ENCODE results near the gene DYNC1LI2.
A peak's percentile ranks its signal among the peaks of the same experiment; 100 is the strongest.
"Not testable (repeated sequence)": the region's sequence is repeated elsewhere in the genome, so short reads cannot be mapped to it uniquely, and the experiment has no call there.

The DYNC1LI2 gene

GRCh38 chr16:66751303-66751991 is at the start of gene DYNC1LI2:
Gene DYNC1LI2 (minus strand): TSS chr16:66751609. CDS start chr16:66751591, 18 bp downstream.
- DNase-seq (ENCODE audit: low read depth in 3 of 3): peak; percentile 61 to 69 (median 69)

GRCh38 chr16:66800856-66801255 is 49.4 kb upstream of the DYNC1LI2 start:
- no peak for DNase-seq (ENCODE audit: low read depth in 3 of 3)

- no peak for DNase-seq (ENCODE audit: low read depth in 3 of 3)
Observed at GRCh38 chr16:66798161-66798560, 46.8 kb upstream of the DYNC1LI2 start.

- not testable (repeated sequence) for DNase-seq (ENCODE audit: low read depth in 3 of 3)
Observed at GRCh38 chr16:66793984-66794383, 42.6 kb upstream of the DYNC1LI2 start.

GRCh38 chr16:66790130-66790733 is 38.8 kb upstream of the DYNC1LI2 start:
- no peak for DNase-seq (ENCODE audit: low read depth in 3 of 3)

- no peak for DNase-seq (ENCODE audit: low read depth in 3 of 3)
Observed at GRCh38 chr16:66787427-66787826, 36.0 kb upstream of the DYNC1LI2 start.

- DNase-seq (ENCODE audit: low read depth in 3 of 3): no peak
Observed at GRCh38 chr16:66786551-66786950, 35.1 kb upstream of the DYNC1LI2 start.

- DNase-seq (ENCODE audit: low read depth in 3 of 3): no peak
Observed at GRCh38 chr16:66776457-66776856, 25.0 kb upstream of the DYNC1LI2 start.

- DNase-seq (ENCODE audit: low read depth in 3 of 3): no peak
Observed at GRCh38 chr16:66774981-66775380, 23.6 kb upstream of the DYNC1LI2 start.

- DNase-seq (ENCODE audit: low read depth in 3 of 3): no peak
Observed at GRCh38 chr16:66758086-66758485, 6.7 kb upstream of the DYNC1LI2 start.

- DNase-seq (ENCODE audit: low read depth in 3 of 3): no peak
Observed at GRCh38 chr16:66754819-66755218, 3.4 kb upstream of the DYNC1LI2 start.

GRCh38 chr16:66754211-66754610 is 2.8 kb upstream of the DYNC1LI2 start:
- DNase-seq (ENCODE audit: low read depth in 3 of 3): no peak

GRCh38 chr16:66752958-66753357 is 1.5 kb upstream of the DYNC1LI2 start:
- DNase-seq (ENCODE audit: low read depth in 3 of 3): no peak

- no peak for DNase-seq (ENCODE audit: low read depth in 3 of 3)
Observed at GRCh38 chr16:66752379-66752778, 970 bp upstream of the DYNC1LI2 start.

- no peak for DNase-seq (ENCODE audit: low read depth in 3 of 3)
Observed at GRCh38 chr16:66751992-66752322, 548 bp upstream of the DYNC1LI2 start.

GRCh38 chr16:66751053-66751302 is 431 bp downstream of the DYNC1LI2 start:
- DNase-seq (ENCODE audit: low read depth in 3 of 3): no peak

GRCh38 chr16:66750279-66751052 is 943 bp downstream of the DYNC1LI2 start:
- DNase-seq (ENCODE audit: low read depth in 3 of 3): no peak

- DNase-seq (ENCODE audit: low read depth in 3 of 3): no peak
Observed at GRCh38 chr16:66746682-66747081, 4.7 kb downstream of the DYNC1LI2 start.

GRCh38 chr16:66746048-66746447 is 5.4 kb downstream of the DYNC1LI2 start:
- no peak for DNase-seq (ENCODE audit: low read depth in 3 of 3)

- DNase-seq (ENCODE audit: low read depth in 3 of 3): no peak
Observed at GRCh38 chr16:66741950-66742808, 9.2 kb downstream of the DYNC1LI2 start.

GRCh38 chr16:66741169-66741900 is 10.1 kb downstream of the DYNC1LI2 start:
- no peak for DNase-seq (ENCODE audit: low read depth in 3 of 3)

- DNase-seq (ENCODE audit: low read depth in 3 of 3): no peak
Observed at GRCh38 chr16:66740533-66740932, 10.9 kb downstream of the DYNC1LI2 start.

All from stimulated activated CD4-positive, alpha-beta T cell treated with anti-CD3 and anti-CD28 coated beads, TNF-alpha, amount 100 ng/mL, for 4 hours (primary cell).